Neural cell (in vitro differentiated cells): ENCODE data around the gene DIAPH2.

ENCODE experiments used
- EP300 ChIP-seq: fragments of 450-650 bp; conservative IDR thresholded peaks from 2 replicates; pipeline ENCODE4 v1.6.1; 2014; ENCODE audit warnings: antibody characterized with exemption, mild to moderate bottlenecking, moderate library complexity; ENCODE audit not compliant: poor library complexity, severe bottlenecking
- EZH2 ChIP-seq: fragments of 200-600, 300-800 bp; shearing (Covaris generic), sonication (generic); IDR thresholded peaks from 2 replicates; pipeline ENCODE4 v1.6.1; 2014; ENCODE audit warnings: antibody characterized with exemption, low read length, borderline replicate concordance, mild to moderate bottlenecking; ENCODE audit not compliant: insufficient read depth, poor library complexity, severe bottlenecking
- POLR2AphosphoS5 ChIP-seq: IDR thresholded peaks from 2 replicates; pipeline ENCODE4 v1.6.1; 2012
- RAD21 ChIP-seq: fragments of 450-650 bp; conservative IDR thresholded peaks from 2 replicates; pipeline ENCODE4 v1.6.1; 2014; ENCODE audit warnings: antibody characterized with exemption, mild to moderate bottlenecking, moderate library complexity
- SMC3 ChIP-seq: fragments of 450-650 bp; conservative IDR thresholded peaks from 2 replicates; pipeline ENCODE4 v1.6.1; 2014; ENCODE audit warnings: antibody characterized with exemption, mild to moderate bottlenecking, moderate library complexity; ENCODE audit not compliant: poor library complexity
- TAF1 ChIP-seq: IDR thresholded peaks from 2 replicates; pipeline ENCODE4 v1.6.1; 2012; ENCODE audit warnings: low read depth
- TF ChIP-seq, protein P1 (sequence below): fragments of 450-650 bp; IDR thresholded peaks from 2 replicates; pipeline ENCODE4 v1.5.1; 2014; ENCODE audit warnings: antibody characterized with exemption, mild to moderate bottlenecking, moderate library complexity; ENCODE audit not compliant: poor library complexity, severe bottlenecking
- TF ChIP-seq, protein P2 (sequence below): IDR thresholded peaks from 2 replicates; pipeline ENCODE4 v1.6.1; 2012; ENCODE audit warnings: borderline replicate concordance

DNA sequence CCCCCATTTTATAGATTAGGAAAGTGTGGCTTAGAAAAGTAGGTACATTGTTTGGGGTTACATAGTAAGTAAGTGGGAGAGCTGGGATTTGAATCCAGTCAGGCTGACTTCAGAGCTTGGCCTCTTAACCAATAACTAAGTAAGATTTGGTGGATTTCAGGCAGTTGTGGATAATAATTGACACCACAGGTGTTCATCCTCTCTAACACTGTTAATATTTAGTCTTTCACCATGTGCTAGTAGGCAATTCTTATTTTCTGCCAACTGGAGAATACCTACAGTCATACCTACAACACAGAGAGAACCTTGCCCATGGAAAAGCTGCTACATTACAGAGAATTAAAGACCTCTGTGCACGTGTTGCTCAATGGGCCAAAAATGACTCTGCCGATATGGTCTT is 89.5 kb downstream of the DIAPH2 start:
- TF ChIP-seq POLR2AphosphoS5 (no peak), TAF1 (no peak), SMC3 (no peak), EP300 (no peak), RAD21 (no peak), EZH2 (no peak)
- TF ChIP-seq, protein P1, sequence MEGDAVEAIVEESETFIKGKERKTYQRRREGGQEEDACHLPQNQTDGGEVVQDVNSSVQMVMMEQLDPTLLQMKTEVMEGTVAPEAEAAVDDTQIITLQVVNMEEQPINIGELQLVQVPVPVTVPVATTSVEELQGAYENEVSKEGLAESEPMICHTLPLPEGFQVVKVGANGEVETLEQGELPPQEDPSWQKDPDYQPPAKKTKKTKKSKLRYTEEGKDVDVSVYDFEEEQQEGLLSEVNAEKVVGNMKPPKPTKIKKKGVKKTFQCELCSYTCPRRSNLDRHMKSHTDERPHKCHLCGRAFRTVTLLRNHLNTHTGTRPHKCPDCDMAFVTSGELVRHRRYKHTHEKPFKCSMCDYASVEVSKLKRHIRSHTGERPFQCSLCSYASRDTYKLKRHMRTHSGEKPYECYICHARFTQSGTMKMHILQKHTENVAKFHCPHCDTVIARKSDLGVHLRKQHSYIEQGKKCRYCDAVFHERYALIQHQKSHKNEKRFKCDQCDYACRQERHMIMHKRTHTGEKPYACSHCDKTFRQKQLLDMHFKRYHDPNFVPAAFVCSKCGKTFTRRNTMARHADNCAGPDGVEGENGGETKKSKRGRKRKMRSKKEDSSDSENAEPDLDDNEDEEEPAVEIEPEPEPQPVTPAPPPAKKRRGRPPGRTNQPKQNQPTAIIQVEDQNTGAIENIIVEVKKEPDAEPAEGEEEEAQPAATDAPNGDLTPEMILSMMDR, result no peak
- TF ChIP-seq, protein P2, sequence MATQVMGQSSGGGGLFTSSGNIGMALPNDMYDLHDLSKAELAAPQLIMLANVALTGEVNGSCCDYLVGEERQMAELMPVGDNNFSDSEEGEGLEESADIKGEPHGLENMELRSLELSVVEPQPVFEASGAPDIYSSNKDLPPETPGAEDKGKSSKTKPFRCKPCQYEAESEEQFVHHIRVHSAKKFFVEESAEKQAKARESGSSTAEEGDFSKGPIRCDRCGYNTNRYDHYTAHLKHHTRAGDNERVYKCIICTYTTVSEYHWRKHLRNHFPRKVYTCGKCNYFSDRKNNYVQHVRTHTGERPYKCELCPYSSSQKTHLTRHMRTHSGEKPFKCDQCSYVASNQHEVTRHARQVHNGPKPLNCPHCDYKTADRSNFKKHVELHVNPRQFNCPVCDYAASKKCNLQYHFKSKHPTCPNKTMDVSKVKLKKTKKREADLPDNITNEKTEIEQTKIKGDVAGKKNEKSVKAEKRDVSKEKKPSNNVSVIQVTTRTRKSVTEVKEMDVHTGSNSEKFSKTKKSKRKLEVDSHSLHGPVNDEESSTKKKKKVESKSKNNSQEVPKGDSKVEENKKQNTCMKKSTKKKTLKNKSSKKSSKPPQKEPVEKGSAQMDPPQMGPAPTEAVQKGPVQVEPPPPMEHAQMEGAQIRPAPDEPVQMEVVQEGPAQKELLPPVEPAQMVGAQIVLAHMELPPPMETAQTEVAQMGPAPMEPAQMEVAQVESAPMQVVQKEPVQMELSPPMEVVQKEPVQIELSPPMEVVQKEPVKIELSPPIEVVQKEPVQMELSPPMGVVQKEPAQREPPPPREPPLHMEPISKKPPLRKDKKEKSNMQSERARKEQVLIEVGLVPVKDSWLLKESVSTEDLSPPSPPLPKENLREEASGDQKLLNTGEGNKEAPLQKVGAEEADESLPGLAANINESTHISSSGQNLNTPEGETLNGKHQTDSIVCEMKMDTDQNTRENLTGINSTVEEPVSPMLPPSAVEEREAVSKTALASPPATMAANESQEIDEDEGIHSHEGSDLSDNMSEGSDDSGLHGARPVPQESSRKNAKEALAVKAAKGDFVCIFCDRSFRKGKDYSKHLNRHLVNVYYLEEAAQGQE, result no peak
